Erythroblast (primary cell): ENCODE results near the gene SORL1.
"Not testable (repeated sequence)": the region's sequence is repeated elsewhere in the genome, so short reads cannot be mapped to it uniquely, and the experiment has no call there.

Experiments used
- DNase-seq, 2 experiments: peaks; one replicate each; lab custom pipeline; 2025; lab: John Stamatoyannopoulos, UW
- GATA1 ChIP-seq: IDR thresholded peaks from 2 replicates; pipeline ENCODE4 v1.6.1; 2011; ENCODE audit warnings: low read depth, mild to moderate bottlenecking, control low read depth, low read length, moderate library complexity
- POLR2A ChIP-seq: IDR thresholded peaks from 2 replicates; pipeline ENCODE4 v1.6.1; 2011; ENCODE audit warnings: mild to moderate bottlenecking, low read length

Gene SORL1

DNA sequence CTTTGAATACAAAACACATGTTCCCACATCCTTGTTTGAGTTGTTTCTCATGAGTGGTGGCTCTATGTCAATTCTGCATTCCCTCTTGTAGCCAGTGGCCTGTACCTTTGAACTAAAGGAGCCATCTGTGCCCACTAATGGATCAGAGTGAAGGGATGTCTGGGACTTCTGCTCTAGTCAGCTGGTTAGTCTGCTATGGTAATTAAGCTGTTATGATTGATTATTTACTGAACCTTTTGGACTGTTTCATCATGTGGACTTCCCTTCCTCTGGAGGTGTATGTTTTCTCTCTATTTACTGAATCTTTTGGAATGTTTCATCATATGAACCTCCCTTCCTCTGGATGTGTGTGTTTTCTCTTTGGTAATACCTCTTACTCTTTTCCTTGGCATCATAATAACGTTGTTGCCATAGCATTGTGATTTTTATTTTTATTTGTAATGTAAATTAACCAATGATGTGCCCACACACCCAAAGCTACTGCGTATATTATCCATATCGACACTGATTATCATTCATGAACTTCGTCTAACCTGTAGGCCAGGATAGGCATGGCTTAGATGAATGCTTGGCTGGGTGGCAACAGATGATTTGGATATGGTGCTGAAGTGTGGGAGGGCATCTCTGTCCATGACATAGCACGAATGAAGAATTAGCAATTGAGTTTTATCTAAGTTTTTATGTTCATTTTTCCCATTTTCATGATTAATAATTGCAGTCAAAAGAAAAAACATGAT, 113.0 kb downstream of the SORL1 start:
- no peak for TF ChIP-seq POLR2A
- TF ChIP-seq GATA1 = no peak
- DNase-seq = no peak

DNA sequence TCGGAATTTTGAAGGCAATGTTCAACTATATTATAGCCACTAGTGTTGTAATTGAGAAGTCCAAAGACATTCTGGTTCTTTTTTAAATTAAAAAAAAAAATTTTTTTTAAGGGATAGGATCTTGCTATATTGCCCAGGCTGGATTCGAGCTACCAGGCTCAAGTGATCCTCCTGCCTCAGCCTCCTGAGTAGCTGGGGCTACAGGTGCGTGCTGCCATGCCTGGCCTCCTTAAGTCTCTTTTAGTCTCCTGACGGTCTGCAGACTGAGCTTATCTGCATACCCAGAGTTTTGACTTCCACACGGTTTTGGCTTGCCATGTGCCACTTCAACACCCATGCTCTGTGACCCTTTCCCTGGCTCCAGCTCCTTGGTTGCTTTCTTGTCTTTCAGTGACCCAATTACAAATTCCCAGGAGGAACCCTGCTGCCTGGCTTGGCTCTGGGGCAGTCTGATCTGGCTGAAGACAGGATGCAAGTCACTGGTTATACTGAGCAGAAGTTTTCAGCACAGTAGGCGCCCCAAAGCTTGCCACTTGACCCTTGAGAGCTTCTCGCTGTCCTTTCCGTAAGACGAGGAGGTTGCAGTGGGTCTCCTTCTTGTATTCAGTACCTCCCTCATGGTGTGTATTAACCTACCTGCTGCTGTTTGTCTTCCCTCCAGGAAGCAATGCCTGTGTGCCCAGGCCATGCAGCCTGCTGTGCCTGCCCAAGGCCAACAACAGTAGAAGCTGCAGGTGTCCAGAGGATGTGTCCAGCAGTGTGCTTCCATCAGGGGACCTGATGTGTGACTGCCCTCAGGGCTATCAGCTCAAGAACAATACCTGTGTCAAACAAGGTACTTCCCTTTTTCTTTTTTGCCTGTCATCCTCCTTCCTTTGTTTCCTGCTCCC, 114.4 kb downstream of the SORL1 start:
- no peak for DNase-seq
- TF ChIP-seq GATA1 (no peak), POLR2A (no peak)

DNA sequence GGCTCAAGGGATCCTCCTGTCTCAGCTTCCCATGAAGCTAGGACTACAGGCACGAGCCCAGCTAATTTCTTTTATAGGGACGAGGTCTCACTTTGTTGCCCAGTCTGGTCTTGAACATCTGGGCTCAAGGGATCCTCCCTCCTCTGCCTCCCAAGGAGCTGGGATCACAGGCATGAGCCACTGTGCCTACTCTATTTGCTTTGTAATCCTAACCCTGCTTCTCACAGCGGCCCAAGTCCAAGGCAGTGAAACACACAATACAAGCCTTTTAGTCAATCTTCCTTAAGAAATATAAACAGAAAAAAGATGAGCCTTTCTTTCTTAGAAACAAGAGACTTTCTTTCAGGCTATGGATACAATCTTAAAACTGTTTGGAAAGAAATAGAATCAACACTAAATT, 115.9 kb downstream of the SORL1 start:
- TF ChIP-seq GATA1 = no peak
- DNase-seq = no peak

DNA sequence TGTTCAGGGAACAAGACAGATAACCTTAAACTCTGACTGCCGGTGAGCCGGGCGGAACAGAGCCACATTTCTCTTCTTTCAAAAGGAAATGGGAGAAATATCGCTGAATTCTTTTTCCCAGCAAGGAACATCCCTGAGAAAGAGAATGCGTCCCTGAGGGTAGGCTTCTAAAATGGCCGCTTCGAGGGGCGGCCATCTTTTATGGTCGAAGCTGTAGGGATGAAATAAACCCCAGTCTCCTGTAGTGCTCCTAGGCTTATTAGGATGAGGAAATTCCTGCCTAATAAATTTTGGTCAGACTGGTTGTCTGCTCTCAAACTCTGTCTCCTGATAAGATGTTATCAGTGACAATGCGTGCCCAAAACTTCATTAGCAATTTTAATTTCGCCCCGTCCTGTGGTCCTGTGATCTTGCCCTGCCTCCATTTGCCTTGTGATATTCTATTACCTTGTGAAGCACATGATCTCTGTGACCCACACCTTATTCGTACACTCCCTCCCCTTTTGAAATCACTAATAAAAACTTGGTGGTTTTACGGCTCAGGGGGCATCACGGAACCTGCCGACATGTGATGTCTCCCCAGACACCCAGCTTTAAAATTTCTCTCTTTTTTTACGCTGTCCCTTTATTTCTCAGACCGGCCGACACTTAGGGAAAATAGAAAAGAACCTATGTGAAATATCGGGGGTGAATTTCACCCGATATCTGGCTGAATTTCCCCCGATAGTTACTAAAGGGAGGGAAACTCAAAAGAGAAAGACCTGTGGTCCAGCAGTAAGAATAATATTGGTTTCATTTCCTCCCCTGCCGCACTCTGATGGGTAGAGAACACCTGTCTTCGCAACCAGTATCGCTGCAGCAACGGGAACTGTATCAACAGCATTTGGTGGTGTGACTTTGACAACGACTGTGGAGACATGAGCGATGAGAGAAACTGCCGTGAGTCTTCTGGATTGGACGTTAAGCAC, 117.5 kb downstream of the SORL1 start:
- not testable (repeated sequence) for DNase-seq

DNA sequence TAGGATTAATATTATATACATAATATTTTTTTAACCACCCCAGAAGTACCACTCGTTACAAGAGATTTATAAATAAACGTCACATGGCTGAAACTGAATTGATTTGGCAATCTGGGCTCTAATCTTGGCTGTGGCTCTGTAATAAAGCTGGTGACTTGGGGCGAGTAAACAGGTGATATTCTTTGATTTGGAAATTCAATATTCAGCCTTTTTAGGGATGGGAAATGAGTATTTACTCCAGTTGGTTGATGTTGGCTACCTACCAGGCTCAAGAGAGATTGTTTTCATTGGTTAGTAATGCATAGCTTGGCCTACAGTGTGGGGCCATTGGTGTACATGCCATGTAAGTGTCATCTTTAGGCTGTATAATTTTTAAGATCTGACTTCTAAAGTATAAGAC, 118.3 kb downstream of the SORL1 start:
- no peak for DNase-seq
- TF ChIP-seq GATA1 = no peak
- TF ChIP-seq POLR2A = no peak

DNA sequence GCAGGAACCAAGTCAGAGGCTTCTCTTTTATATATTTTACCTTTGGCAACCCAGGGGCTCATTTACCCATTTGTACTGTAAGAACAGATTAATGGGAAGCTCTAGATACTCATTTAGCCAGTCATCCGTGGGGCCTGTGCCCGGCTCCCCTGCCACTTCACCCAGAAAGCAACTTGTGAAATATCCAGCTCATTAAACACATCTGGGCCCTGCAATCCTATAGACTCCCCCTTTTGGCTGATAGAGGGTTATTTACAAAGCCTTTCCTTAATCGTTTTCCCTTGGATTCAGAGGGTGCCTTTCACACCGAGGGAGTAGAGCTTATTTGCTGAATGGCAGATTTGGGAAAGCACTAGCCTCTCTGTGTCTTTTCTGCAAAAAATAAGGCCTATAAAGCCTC, 119.4 kb downstream of the SORL1 start:
- DNase-seq = no peak

DNA sequence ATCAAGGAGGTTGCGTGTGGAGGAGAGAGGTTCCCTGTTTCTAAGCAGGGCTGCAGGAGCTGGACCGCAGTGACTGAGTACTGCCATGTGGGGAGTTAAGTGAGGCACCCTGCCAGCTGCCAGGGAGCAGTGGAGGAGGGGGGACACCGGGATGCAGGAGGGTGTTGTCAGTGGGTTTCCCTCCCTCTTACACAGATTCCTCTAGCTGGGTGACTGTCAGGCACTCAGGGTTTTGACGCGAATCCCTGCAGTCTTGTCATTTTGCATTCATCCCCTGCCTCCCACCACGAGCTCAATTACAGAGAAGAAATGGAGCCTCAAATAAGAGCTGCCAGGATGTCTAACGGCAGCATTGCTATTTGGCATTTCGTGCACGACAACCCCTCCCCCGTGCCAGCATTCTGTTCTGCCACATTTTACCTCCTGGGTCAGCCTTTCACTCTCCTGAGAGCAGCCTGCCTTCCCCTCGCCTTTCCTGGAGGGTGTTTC, 120.5 kb downstream of the SORL1 start:
- no peak for DNase-seq
- TF ChIP-seq GATA1 = no peak
- no peak for TF ChIP-seq POLR2A

More for the DNA sequence above, 119.4 kb downstream of the SORL1 start:
- no peak for TF ChIP-seq POLR2A
- TF ChIP-seq GATA1 = no peak

DNA sequence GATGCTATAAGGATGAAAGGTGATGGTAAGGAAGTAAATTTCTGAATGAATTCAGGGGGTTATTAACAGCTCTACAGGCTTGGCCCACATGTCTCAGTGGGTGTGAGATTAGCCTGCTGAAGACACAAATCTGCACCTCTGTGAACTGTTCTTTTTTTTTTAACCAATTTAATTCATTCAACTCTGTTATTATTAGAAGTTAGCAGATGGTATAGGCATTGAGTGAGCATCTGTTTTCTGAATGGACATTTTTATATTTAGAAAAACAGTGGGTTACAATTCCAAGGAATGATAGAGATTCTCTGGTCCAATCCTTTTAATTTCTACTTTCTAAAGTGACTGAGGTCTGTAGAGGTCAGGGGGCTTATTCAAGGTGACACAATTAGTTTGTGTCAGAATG, 122.7 kb downstream of the SORL1 start:
- DNase-seq = no peak
- TF ChIP-seq GATA1 (no peak), POLR2A (no peak)

DNA sequence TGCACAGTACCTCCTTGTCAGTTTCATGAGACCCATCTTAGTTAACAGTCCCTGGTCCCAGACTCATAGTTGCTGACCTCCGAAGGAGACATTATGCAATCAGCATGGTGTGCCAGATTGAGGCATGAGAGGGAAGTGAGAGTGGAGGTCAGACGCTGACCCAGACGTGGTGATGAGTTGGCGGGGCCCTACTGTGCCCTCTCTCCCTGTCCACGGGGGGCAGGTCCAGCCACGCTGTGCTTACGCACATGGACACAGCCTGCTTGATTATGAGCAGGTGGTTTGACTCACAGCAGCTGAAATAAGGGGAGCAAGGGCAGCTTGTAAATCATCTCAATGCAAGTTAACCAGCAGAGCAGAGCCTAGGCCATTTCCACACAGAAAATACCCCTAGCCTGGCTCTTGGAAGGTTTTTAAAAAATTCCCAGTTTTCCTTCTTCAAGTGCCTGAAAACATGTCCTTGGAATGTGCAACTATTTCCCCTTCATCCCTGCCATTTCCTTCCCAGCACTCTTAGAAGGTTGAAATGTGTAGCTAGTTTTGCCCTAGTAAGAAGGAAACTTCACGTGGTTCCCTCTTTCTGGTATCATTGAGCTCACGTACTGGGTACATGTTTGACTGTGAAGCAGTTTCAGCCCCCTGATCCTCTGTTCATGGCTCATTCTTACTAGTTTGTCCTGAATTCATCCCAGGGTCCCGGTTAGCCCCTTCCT, 123.3 kb downstream of the SORL1 start:
- DNase-seq = no peak

DNA sequence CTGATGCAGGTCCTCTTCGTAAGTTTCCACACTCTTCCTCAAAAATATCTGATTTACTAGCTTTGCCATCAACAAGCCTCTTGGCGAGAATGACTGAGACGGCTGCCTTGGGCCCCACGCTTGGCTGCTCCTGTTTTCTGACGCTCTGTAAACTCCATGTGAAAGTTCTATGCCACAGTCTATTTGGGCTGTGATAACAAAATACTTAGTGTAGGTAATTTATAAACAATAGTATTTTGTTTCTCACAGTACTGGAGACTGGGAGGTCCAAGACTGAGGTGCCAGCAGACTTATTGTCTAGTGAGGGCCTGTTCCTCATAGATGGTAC, 123.8 kb downstream of the SORL1 start:
- DNase-seq = no peak

More for the DNA sequence above, 123.3 kb downstream of the SORL1 start:
- TF ChIP-seq POLR2A (no peak), GATA1 (no peak)

DNA sequence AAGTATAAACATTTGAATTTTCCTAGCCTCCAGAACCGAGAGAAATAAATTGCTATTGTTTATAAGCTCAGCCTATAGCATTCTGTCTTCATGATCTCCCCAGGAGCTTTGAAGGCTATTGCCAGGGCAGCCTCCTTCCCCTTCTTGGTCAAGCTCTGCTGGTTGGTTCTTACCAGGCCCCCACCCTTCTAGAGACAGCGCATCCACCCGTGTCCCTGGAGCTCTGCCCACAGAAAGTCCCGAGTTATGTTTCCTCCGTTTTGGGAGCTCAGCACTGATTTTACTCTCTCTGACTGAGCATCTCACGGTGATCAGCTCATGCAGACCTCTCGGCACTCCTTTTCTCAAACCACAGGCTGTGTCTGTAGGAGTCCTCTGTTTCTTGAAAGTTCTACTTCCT, 124.4 kb downstream of the SORL1 start:
- DNase-seq = no peak
- TF ChIP-seq POLR2A (no peak), GATA1 (no peak)

More for the DNA sequence above, 123.8 kb downstream of the SORL1 start:
- TF ChIP-seq GATA1 = no peak

DNA sequence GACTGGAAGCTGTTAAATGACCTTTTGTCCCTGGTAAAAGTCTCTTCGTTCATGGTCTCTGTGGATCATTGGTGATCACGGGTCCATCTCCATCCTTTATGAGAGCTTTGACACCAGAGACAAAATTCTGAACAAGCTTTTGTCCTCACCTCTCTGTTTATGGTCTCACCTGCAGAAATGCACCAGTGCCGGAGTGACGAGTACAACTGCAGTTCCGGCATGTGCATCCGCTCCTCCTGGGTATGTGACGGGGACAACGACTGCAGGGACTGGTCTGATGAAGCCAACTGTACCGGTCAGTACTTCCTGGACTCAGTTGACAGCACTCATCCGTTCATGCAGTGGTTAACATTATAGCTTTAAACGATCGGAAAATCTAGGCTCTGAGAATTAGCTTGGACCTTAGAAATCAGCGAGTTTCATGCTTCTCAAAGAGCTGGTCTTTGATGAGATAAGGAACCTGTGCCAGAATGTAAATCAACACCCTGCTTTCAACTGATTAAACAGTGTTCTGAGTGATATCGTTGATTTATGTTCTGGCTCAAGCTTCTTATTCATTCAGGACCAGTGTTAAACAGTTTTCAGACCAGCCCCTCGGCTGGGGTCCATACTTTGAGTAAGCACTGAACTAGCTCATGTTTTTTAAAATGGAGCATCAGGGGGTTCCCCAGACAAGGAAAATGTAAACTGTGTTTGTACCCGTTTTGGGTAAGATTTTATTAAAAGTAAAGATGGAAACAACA, 125.2 kb downstream of the SORL1 start:
- no peak for DNase-seq
- TF ChIP-seq GATA1 (no peak), POLR2A (no peak)
